ENCODE results near the gene MPV17L2. TPM values are rescaled to one million over a fixed set of nuclear protein-coding genes. Genes with fewer than 3 reads are reported as not detected.

Gene MPV17L2
- total RNA-seq, 4 donors from 2014 or later, result 11.3 to 15.8 (median 13.8) TPM

- TF ChIP-seq CTCF (IDR thresholded peaks at IDR 0.05; ENCODE audit: low read depth), result no peak
Observed at GRCh38 chr19:18234194-18234593, 41.2 kb downstream of the MPV17L2 start.

GRCh38 chr19:18239303-18239702, 46.3 kb downstream of the MPV17L2 start:
- TF ChIP-seq CTCF (IDR thresholded peaks at IDR 0.05; ENCODE audit: low read depth), result no peak

- TF ChIP-seq CTCF (IDR thresholded peaks at IDR 0.05; ENCODE audit: low read depth), result no peak
Observed at GRCh38 chr19:18245297-18245696, 52.3 kb downstream of the MPV17L2 start.

Small RNA genes within 50 kb of the gene (small RNA-seq; reads per million reads assigned to genes)
- not detected for gene IFI30

Other genes with a start within 250 kb of the MPV17L2 start
- gene KCNN1, start 226.1 kb upstream of the MPV17L2 start, total RNA-seq, result not detected
- 100 to 1,000 TPM in 2 of 4 donors, 10 to 100 TPM in 2; 38.5 to 140 (median 84.0) TPM for gene ARRDC2, start 185.0 kb upstream of the MPV17L2 start, total RNA-seq
- gene IL12RB1, start 106.3 kb upstream of the MPV17L2 start, total RNA-seq, result 1 to 10 TPM in 3 of 4 donors, under 1 TPM in 1; 0.49 to 4.8 (median 2.2) TPM
- 10 to 100 TPM in 1 of 4 donors, 1 to 10 TPM in 3; 5.1 to 12.2 (median 6.8) TPM for gene MAST3, start 95.4 kb upstream of the MPV17L2 start, total RNA-seq
- gene PIK3R2, start 40.1 kb upstream of the MPV17L2 start, total RNA-seq, result 1 to 10 TPM; 4.7 to 10.0 (median 7.0) TPM
- 100 to 1,000 TPM in 2 of 4 donors, 10 to 100 TPM in 2; 47.8 to 934 (median 110) TPM for gene IFI30, start 19.4 kb upstream of the MPV17L2 start, total RNA-seq
- gene RAB3A, start 10.8 kb downstream of the MPV17L2 start, total RNA-seq, result under 1 TPM in 1 of 4 donors, not detected in 3; 0.51 TPM
- gene PDE4C, start 33.2 kb downstream of the MPV17L2 start, total RNA-seq, result not detected
- gene IQCN, start 81.2 kb downstream of the MPV17L2 start, total RNA-seq, result 1 to 10 TPM; 1.3 to 7.9 (median 3.0) TPM
- 100 to 1,000 TPM; 101 to 314 (median 150) TPM for gene JUND, start 88.4 kb downstream of the MPV17L2 start, total RNA-seq
- gene LSM4, start 129.9 kb downstream of the MPV17L2 start, total RNA-seq, result 10 to 100 TPM; 70.3 to 87.7 (median 81.4) TPM
- 10 to 100 TPM; 17.4 to 33.9 (median 22.6) TPM for gene PGPEP1, start 147.4 kb downstream of the MPV17L2 start, total RNA-seq
- 10 to 100 TPM in 2 of 4 donors, 1 to 10 TPM in 2; 1.7 to 20.6 (median 8.4) TPM for gene GDF15, start 192.9 kb downstream of the MPV17L2 start, total RNA-seq
- gene LRRC25, start 204.4 kb downstream of the MPV17L2 start, total RNA-seq, result 10 to 100 TPM in 3 of 4 donors, 1 to 10 TPM in 1; 8.3 to 32.0 (median 18.7) TPM
- 10 to 100 TPM; 19.8 to 32.0 (median 23.1) TPM for gene SSBP4, start 226.2 kb downstream of the MPV17L2 start, total RNA-seq
- gene ISYNA1, start 244.9 kb downstream of the MPV17L2 start, total RNA-seq, result 10 to 100 TPM in 3 of 4 donors, 1 to 10 TPM in 1; 9.9 to 50.5 (median 11.4) TPM